ENCODE results near the gene CD1E.

DNA sequence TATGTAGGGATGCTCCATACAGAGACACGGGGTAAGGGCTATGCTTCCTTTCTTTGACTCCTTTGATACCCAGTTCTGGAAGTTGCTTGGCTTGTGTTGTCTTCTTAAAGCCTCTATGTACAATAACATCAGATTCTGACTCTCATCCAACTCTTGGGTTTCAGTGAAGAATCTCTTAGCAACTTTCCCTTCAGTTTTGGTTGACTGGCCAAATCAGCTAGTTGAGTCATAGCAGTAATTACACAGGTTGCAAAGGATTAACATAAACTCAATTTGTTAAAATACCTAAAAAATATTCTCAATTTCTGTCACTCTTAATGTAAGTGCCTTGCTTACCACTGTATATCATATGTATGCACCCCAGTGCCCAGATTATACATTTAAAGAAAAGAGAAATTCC is 9.2 kb downstream of the CD1E start:
- TF ChIP-seq, protein P1, sequence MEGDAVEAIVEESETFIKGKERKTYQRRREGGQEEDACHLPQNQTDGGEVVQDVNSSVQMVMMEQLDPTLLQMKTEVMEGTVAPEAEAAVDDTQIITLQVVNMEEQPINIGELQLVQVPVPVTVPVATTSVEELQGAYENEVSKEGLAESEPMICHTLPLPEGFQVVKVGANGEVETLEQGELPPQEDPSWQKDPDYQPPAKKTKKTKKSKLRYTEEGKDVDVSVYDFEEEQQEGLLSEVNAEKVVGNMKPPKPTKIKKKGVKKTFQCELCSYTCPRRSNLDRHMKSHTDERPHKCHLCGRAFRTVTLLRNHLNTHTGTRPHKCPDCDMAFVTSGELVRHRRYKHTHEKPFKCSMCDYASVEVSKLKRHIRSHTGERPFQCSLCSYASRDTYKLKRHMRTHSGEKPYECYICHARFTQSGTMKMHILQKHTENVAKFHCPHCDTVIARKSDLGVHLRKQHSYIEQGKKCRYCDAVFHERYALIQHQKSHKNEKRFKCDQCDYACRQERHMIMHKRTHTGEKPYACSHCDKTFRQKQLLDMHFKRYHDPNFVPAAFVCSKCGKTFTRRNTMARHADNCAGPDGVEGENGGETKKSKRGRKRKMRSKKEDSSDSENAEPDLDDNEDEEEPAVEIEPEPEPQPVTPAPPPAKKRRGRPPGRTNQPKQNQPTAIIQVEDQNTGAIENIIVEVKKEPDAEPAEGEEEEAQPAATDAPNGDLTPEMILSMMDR (IDR thresholded peaks at IDR 0.05) = no peak
- TF ChIP-seq POLR2A (IDR thresholded peaks at IDR 0.05) = no peak

All from body of pancreas (tissue), 4 donors.